IPS-15b (cell line): Measurements from ENCODE around the gene KRTAP5-11.
"Not testable (repeated sequence)": the region's sequence is repeated elsewhere in the genome, so short reads cannot be mapped to it uniquely, and the experiment has no call there.

Source experiments
- H3K27me3 ChIP-seq: one replicate; pipeline ENCODE4 v1.6.1; 2013; ENCODE audit warnings: low read length; ENCODE audit not compliant: control insufficient read depth, insufficient read depth
- H3K36me3 ChIP-seq: one replicate; pipeline ENCODE4 v1.6.1; 2013; ENCODE audit warnings: low read length; ENCODE audit not compliant: control insufficient read depth, insufficient read depth
- H3K4me1 ChIP-seq: one replicate; pipeline ENCODE4 v1.6.1; 2013; ENCODE audit warnings: mild to moderate bottlenecking, low read length; ENCODE audit not compliant: control insufficient read depth, insufficient read depth
- H3K4me3 ChIP-seq: one replicate; pipeline ENCODE4 v1.5.1; 2013; ENCODE audit warnings: low read depth, low read length
- H3K9ac ChIP-seq: one replicate; pipeline ENCODE4 v1.6.1; 2013; ENCODE audit warnings: low read depth, mild to moderate bottlenecking, low read length
- H3K9me3 ChIP-seq: one replicate; pipeline ENCODE4 v1.6.1; 2013; ENCODE audit warnings: mild to moderate bottlenecking, low read length; ENCODE audit not compliant: control insufficient read depth, insufficient read depth

KRTAP5-11 gene

DNA sequence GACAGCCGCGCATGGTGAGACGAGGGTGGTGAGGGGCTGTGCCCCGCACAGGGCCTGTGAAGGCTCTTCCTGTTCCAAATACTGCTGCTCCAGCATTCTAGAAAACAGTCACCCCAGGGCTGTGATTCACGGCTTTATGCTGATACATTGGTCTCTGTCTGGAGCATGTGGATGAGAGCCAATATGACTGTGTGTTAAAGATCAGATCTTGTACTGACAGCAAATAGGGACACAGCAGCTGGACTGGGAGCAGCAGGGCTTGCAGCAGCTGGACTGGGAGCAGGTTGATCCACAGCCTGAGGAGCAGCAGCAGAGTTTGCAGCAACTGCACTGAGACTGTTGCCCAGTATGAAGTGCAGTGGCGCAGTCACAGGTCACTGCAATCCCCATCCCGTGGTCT, 3.2 kb downstream of the KRTAP5-11 start:
- not testable (repeated sequence) for H3K9ac ChIP-seq, H3K9me3 ChIP-seq, H3K36me3 ChIP-seq, H3K4me3 ChIP-seq, H3K4me1 ChIP-seq, H3K27me3 ChIP-seq

DNA sequence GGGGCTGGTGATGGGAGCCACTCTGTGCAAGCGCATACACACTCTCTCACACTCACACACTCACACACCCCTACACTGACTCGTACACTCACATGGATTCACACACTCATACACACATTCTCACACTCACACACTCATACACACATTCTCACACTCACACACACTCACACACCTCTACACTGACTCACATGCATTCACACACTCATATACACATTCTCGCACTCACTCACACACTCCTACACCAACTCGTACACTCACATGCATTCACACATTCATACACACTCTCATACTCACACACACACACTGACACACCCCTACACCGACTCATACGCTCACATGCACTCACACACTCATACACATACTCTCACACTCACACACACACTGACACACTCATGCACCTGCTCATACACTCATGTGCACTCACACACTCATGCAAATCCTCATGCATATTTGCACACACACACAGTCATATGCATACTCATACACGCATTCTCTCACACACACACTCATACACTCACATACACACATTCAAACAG, 5.1 kb downstream of the KRTAP5-11 start:
- Histone ChIP-seq H3K4me3 (no peak overlapping the region), H3K9ac (no peak overlapping the region)

DNA sequence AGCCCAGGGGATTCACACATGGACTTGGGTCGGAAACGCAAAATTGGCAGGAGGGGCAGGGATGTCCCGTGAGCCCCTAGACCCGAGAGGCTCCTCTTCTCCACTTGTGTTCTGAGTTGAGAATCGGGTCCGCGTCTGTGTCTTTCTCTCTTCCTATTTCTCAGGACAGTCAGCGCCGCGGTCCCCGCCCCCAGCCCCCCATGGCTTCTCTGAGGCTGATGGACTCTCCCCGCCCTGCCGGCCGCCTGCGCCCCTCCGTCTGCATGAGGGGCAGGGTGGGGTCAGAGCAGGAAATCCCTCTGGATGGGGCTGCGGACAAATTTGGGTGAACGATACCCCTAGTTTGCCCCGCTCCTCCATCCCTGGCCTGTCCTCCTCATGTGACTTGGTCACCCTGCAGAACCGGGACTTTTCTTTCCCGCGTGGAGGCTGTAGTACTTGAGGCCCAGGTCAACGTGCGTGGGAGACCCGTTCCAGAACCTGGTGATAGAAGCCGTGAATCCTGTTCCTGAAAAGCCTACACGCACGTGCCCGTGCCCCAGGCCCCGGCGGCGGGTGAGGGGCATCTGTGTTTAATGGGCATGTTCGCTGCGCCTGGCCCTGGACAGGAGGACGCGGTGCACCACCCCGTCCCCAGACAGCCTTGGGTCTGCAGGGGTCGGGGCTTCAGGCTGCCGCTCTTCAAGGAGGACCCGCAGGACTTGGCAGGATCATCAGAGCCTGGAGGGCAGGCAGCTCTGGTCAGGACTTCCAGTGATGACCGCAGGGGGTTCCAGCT, 5.8 kb downstream of the KRTAP5-11 start:
- not testable (repeated sequence) for H3K9me3 ChIP-seq, H3K4me3 ChIP-seq, H3K36me3 ChIP-seq, H3K4me1 ChIP-seq, H3K9ac ChIP-seq, H3K27me3 ChIP-seq

More for the DNA sequence above, 5.1 kb downstream of the KRTAP5-11 start:
- Histone ChIP-seq H3K4me1 (no peaks in the 10 kb centered on the region), H3K36me3 (no peaks in the 10 kb centered on the region), H3K9me3 (no peaks in the 10 kb centered on the region), H3K27me3 (no peaks in the 10 kb centered on the region)

DNA sequence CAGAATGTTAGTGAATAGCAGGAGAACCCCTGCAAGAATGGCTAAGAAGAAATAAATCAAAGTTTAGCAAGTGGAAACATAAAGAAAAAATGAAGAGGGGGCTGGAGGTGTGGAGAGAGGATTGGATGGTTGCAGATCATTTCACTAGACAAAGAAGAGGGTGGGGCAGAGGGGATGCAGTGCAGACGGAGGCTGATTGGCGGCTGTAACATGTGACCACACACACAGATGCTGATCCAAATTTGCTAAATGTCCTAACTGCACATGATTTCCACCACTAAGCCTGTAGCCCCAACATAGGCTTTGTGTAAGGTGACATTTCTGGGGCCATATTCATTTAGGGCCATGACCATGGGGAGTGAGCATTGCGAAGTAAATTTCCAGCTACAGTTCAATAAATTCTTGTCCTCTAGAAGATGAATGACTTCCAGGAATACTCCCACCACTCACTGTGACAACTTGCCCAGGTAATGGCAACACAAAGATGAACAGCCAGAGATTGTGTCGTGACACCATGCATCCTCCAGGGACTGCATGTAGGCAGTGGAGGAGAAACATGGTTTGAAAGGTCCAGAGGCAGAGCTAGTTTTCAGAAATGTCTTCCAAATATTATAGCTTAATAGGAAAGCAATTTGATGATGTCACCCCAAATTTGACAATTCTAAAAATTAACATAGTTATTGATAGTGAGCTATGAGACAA, 6.8 kb downstream of the KRTAP5-11 start:
- no peak overlapping the region for H3K4me3 ChIP-seq
- H3K4me1 ChIP-seq = no peaks in the 10 kb centered on the region
- no peaks in the 10 kb centered on the region for H3K27me3 ChIP-seq
- H3K36me3 ChIP-seq = no peaks in the 10 kb centered on the region
- H3K9me3 ChIP-seq = no peaks in the 10 kb centered on the region
- H3K9ac ChIP-seq = no peak overlapping the region

DNA sequence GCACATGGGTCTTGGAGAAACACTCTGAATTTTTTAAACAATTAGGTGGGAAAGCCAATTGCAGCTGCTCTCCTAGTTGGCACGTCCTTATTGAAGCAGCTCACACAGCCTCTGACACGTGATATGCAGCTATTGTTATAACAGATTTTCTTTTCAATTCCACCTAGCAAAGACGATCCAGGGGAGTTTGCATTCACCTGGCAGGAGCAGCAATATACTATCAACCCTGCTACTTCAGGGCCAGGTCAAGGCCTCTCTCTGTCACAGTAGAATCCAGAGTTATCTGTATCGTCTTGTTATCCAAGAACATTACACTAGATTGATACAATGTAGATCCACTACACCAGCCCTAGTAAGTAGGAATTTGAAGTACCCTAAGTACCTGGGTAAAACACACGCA, 8.3 kb downstream of the KRTAP5-11 start:
- H3K4me3 ChIP-seq = no peak overlapping the region
- no peaks in the 10 kb centered on the region for H3K4me1 ChIP-seq
- H3K9ac ChIP-seq = no peak overlapping the region
- no peaks in the 10 kb centered on the region for H3K36me3 ChIP-seq
- no peaks in the 10 kb centered on the region for H3K27me3 ChIP-seq
- no peaks in the 10 kb centered on the region for H3K9me3 ChIP-seq

DNA sequence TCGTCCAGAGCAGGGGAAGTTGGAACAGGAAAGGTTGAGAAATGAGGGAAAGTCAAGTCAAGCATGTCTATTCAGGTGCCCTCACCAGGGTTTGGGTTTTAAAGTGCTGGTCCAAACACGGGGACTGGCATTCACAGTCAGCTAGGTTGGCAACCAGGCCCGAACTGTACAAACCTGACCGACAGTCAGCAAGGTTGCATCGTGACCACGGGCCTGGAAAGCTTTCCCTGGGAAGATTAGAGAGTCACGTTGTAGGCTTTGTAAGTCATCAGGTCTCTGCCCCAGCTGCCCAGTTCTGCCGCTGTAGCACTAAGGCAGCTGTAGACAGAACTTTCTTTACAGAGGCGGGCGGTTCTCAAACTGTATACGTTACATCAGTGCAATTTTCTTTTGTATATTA, 9.9 kb downstream of the KRTAP5-11 start:
- Histone ChIP-seq H3K4me3 (no peak overlapping the region), H3K4me1 (no peaks in the 10 kb centered on the region), H3K36me3 (no peaks in the 10 kb centered on the region), H3K27me3 (no peaks in the 10 kb centered on the region), H3K9me3 (no peaks in the 10 kb centered on the region), H3K9ac (no peak overlapping the region)

DNA sequence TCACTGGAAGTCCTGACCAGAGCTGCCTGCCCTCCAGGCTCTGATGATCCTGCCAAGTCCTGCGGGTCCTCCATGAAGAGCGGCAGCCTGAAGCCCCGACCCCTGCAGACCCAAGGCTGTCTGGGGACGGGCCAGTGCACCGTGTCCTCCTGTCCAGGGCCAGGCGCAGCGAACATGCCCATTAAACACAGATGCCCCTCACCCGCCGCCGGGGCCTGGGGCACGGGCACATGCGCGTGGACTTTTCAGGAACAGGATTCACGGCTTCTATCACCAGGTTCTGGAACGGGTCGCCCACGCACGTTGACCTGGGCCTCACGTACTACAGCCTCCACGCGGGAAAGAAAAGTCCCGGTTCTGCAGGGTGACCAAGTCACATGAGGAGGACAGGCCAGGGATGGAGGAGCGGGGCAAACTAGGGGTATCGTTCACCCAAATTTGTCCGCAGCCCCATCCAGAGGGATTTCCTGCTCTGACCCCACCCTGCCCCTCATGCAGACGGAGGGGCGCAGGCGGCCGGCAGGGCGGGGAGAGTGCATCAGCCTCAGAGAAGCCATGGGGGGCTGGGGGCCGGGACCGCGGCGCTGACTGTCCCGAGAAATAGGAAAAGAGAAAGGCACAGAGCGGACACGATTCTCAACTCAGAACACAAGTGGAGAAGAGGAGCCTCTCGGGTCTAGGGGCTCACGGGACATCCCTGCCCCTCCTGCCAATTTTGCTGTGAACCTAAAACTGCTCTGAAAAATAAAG, 11.4 kb downstream of the KRTAP5-11 start:
- H3K27me3 ChIP-seq, H3K4me3 ChIP-seq: not testable (repeated sequence)

DNA sequence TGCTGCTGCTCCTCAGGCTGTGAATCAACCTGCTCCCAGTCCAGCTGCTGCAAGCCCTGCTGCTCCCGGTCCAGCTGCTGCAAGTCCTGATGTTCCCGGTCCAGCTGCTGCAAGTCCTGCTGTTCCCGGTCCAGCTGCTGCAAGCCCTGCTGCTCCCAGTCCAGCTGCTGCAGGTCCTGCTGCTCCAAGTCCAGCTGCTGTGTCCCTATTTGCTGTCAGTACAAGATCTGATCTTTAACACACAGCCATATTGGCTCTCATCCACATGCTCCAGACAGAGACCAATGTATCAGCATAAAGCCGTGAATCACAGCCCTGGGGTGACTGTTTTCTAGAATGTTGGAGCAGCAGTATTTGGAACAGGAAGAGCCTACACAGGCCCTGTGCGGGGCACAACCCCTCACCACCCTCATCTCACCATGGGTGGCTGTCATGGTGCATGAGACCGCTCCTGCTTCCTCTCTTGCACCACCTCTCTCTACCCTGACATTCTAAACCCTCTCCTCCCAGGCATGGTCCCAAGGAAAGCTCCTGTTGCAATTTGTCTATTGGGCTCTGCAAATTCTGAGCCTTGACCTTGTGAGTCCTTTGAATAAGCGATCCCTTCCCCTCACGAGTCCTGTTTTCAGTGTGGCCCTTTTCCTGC, 13.8 kb downstream of the KRTAP5-11 start:
- H3K9ac ChIP-seq = no peak overlapping the region

More for the DNA sequence above, 11.4 kb downstream of the KRTAP5-11 start:
- H3K36me3 ChIP-seq, H3K9me3 ChIP-seq, H3K4me1 ChIP-seq, H3K9ac ChIP-seq: not testable (repeated sequence)

DNA sequence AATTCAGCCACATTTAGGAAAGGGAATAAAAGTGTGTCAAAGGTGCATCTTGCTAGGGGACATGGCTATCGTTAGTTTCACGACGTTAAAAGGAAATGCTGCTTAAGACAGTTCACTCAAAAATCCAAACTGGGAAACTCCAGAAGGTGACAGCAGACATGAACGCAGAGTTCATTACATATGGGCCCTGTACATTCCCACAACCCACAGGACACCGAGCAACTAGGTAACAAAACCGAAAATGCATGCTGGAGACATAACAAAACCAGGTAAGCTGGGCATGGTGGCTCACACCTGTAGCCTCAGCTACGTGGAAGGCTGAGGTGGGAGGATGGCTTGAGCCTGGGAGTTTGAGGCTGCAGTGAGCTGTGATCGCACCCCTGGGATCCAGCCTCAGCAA, 15.0 kb downstream of the KRTAP5-11 start:
- not testable (repeated sequence) for H3K36me3 ChIP-seq, H3K4me1 ChIP-seq, H3K27me3 ChIP-seq, H3K4me3 ChIP-seq, H3K9ac ChIP-seq, H3K9me3 ChIP-seq

More for the DNA sequence above, 13.8 kb downstream of the KRTAP5-11 start:
- Histone ChIP-seq H3K9me3 (no peaks in the 10 kb centered on the region), H3K27me3 (no peaks in the 10 kb centered on the region), H3K4me3 (no peak overlapping the region), H3K36me3 (no peaks in the 10 kb centered on the region), H3K4me1 (no peaks in the 10 kb centered on the region)

DNA sequence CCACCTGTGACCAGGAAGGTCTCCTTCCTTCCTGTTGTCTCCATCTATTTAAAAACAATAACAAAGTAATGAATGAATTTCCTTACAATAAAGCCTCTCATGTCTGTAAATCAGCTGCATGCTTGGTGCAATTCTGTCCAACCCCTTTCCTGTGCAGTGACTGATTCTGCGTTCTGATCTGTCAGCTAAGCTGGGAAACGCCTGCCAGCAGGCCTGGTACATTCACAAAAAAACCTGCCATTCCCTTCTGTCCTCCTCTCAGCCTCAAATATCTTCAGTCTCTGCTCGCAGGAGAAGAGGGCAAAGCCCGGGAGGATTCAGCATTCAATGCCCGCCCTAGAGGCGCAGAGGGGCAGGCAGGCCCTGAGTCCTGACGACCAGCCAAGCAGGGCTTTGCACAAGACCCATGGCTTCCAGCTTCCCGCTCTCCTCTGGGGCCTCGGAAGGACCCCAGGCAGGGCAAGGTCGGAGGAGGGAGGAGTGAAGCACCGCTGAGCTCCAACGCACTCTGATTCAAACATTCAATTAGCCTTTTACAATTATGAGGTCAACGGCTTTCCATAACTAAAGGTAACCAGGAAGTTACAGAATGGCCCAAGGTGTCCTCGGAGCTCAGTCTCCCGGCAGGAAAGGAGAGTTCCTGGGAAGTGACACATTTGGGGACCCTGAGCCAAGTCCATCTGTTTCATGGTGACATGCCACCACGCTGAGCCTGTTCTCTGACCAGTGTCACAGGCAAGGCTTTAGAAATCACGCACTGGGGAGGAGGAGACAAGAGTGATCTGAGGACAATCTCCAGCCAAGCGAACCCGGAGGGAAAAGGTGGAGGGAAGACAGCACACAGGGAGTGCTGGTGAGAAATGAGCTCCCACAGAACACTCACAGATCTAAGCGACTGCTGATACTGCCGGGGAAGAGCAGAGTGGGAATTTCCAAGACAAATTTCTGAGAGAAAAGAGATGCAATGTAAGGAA, 15.8 kb downstream of the KRTAP5-11 start:
- H3K36me3 ChIP-seq, H3K9me3 ChIP-seq, H3K9ac ChIP-seq, H3K4me1 ChIP-seq, H3K27me3 ChIP-seq, H3K4me3 ChIP-seq: not testable (repeated sequence)
